Right lobe of liver (tissue), 4 donors: ENCODE measurements around the gene ATXN2L.
"Not testable (repeated sequence)": the region's sequence is repeated elsewhere in the genome, so short reads cannot be mapped to it uniquely, and the experiment has no call there.

ENCODE experiments used
- POLR2A ChIP-seq: fragments of 450-650 bp; IDR thresholded peaks from one replicate; pipeline ENCODE4 v1.6.1; 2017; ENCODE audit warnings: antibody characterized with exemption, mild to moderate bottlenecking
- TF ChIP-seq, protein P1 (sequence below), 4 donors: fragments of 200-600 bp in 3 of 4; fragments of 450-650 bp in 1 of 4; IDR thresholded peaks; one replicate each; pipeline versions ENCODE4 v1.5.1 to v1.8.0; 2016 to 2022; ENCODE audit warnings: antibody characterized with exemption in 4 of 4, mild to moderate bottlenecking in 2 of 4
- donor health status: DM: no; HTN: no; CAD: no.
- donor health status: DM: no; HTN: no; CAD: no.
- donor health status: DM: no; HTN: yes; CAD: no.

DNA sequence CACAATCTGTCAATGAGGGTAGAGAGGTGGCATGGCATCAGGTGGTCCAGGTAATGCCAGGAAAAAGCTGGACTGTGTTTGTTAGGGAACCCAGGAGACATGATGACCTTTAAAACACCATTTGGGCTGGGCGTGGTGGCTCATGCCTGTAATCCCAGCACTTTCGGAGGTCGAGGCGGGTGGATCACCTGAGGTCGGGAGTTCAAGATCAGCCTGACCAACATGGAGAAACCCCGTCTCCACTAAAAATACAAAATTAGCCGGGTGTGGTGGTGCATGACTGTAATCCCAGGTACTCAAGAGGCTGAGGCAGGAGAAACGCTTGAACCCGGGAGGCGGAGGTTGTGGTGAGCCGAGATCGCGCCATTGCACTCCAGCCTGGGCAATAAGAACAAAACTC is 2.3 kb upstream of the ATXN2L start:
- TF ChIP-seq, protein P1, sequence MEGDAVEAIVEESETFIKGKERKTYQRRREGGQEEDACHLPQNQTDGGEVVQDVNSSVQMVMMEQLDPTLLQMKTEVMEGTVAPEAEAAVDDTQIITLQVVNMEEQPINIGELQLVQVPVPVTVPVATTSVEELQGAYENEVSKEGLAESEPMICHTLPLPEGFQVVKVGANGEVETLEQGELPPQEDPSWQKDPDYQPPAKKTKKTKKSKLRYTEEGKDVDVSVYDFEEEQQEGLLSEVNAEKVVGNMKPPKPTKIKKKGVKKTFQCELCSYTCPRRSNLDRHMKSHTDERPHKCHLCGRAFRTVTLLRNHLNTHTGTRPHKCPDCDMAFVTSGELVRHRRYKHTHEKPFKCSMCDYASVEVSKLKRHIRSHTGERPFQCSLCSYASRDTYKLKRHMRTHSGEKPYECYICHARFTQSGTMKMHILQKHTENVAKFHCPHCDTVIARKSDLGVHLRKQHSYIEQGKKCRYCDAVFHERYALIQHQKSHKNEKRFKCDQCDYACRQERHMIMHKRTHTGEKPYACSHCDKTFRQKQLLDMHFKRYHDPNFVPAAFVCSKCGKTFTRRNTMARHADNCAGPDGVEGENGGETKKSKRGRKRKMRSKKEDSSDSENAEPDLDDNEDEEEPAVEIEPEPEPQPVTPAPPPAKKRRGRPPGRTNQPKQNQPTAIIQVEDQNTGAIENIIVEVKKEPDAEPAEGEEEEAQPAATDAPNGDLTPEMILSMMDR (IDR thresholded peaks at IDR 0.05), result not testable (repeated sequence)
- TF ChIP-seq POLR2A, result not testable (repeated sequence)
